ENCODE measurements around the gene DUS1L.

Gene DUS1L

DNA sequence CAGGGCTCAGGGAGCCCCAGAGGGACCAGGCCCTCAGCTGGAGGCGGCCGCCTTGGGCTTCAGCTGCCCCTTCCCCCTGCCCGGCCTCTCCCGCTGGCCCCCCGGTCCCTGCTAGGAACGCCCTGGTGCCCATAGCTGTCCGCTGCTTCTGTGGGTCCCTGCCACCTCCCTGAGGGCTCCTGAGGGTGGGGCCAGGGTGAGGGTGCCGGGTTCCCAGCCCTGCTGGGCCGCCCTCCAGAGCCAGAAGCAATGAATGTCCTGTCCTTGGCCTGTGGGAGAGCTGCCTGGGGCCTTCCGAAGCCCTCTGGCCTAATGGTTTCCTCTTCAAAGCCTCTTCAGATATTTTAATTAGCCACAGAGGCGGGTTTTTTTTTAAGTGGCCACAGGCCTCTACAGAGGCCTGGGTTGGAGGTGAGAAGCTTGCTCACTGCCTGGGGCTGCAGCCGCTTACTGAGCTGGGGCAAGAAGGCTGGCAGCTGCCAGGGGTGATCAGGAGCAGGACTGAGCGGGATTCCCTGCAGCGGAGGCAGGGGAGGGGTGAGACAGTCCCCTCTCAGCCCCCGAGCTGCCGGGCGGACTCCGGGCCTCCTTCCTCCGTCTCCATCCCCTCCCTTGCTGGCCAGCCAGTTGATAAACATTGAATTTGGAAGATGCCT is 52.8 kb downstream of the DUS1L start:
- no peak for DNase-seq (ENCODE audit: low spot score)

DNA sequence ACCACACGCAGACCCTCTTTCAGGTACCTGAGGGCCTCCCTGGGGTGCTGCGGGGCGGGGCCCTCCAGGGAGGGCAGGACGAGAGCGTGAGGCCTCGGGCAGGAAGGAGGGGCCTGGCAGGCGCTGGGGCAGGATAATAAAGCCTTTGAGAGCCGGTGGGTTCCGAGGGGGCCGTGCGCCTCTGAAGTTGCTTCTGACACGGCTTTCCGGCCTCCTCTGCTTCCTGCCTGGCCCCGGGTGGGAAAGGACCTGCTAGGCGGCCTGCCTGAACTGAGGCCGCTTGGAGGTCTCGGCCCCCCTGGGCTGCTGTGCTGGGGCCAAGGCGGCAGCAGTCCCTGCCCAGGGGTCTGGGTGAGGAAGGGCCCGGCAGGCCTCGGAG is 53.4 kb downstream of the DUS1L start:
- DNase-seq (ENCODE audit: low spot score), result no peak

DNA sequence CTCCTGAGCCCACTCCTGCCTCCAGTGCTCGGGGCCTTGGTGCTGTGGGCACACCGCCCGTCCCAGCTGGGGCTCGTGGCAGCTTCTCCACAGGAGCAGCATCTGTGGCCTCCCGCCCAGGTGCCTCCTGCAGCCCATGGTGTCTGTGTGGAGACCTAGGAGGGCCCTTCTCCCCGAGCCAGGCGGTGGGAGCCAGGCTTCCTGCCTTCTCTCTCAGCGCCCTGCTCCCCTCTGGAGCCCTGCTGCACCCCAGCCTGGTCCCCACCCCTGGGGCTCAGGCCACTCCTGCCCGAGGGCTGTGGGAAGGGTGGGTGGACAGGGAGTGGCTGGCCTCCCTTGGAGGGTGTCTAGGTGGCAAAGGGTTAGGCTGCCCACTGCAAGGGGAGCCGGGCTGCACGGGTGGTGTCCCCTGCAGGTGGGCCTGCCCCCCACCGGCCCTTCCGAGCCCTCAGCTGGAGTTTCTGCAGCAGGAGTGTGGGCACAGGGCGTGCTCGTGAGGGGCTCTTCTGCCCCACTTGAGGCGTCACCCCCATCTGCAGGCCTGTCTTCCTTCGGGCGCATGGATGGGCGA is 53.9 kb downstream of the DUS1L start:
- no peak for DNase-seq (ENCODE audit: low spot score)

DNA sequence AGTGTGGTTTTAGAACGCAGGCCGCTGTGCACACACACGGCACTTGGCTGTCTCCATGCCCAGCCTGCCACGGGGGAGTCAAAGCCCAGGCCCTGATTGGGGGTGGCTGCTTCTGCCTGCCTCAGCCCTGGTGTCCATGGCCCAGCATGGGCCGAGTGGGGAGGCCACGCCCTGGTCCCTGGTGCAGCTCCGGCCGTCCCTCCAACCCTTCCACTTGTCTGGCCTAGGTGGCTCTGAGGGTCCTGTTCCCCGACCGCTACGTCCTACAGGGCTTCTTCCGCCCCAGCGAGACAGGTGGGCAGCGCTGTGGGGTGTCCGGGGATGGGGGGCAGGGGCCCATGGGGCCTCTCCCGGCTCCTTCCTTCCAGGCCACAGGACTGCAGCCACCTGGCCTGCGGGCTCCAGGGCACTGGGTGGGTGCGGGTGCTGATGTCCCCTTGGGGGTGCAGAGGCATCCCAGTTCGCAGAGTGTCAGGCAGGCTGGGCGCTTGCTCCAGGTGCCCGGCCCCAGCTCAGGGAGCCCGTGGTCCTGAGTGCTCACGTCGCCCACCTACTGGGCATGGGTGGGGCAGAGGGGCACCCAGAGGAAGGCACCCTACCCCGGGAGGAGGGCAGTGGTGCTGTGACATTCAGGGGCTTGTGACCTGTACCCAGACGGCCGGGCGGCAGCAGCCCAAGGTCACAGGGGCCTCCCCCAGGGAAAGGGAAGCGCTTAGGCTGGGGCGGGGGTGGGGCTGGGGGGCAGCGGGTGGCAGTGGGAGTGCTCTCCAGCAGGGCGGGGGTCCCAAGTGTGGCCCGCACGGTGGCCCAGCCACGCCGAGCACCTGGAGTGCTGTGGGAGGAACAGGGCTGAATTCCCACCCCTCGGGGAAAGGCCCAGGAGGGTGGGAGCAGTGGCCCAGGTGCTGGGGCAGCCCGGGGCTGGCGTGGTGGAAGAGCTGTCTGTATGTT is 54.8 kb downstream of the DUS1L start:
- no peak for DNase-seq (ENCODE audit: low spot score)

DNA sequence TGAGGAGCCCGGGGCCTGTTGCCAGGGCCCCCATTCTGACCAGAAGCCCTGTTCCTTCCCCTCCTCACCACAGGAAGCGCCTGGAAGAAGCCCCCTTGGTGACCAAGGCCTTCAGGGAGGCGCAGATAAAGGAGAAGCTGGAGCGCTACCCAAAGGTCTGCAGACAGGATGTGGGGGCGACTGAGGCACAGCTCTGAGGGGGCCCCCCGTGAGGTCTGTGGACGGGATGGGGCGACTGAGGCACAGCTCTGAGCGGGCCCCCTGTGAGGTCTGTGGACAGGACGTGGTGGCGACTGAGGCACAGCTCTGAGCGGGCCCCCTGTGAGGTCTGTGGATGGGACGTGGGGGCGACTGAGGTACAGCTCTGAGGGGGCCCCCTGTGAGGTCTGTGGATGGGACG is 56.2 kb downstream of the DUS1L start:
- no peak for DNase-seq (ENCODE audit: low spot score)

DNA sequence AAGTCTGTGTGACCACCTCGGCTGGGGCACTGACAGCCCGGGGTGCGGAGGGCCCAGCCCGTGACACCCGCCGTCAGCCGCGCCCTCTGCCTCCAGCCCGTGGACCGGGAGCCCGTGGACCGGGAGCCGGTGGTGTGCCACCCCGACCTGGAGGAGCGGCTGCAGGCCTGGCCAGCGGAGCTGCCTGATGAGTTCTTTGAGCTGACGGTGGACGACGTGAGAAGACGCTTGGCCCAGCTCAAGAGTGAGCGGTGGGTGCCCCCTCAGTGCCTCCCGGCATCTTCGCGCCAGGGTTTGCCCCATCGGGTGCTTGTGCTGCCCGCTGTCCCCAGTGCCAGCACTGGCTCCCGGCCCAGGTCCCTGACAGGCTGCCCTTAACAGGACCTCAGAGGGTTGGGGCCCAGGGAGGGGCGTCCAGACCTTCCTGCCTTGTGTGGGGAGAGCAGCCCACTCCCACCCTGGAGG is 56.6 kb downstream of the DUS1L start:
- DNase-seq (ENCODE audit: low spot score), result no peak

DNA sequence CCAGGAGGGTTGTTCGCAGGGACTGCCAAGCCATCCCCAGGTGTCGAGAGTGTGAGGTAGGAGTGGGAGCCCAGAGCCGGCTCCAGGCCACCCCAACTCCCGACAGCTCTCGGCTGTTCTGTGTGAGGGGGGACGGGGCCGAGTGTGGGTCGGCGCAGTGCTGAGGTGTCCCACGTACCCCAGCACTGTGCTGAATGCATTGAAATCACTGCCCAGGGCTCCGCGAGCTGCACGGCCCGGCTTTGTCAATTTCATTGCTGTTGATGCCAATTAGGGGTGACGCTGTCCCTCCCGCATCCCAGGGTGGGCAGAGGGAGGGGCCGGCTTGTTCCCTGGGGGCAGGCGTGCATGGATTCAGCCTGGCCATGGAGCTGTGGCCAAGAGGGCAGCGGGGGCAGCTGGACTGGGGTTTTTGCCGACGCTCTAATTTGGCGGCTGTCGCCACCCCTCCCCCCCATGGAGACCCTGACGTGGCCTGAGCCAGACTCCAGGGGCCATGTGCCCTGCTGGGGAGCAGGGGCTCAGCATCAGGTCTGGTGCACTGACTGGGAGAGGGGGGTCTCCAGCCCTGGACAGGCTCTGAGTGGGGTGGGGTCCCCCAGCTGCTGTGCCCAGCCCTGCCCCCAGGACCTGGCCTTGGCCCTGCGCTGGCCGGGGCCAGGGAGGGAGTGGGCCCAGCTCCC is 57.2 kb downstream of the DUS1L start:
- no peak for DNase-seq (ENCODE audit: low spot score)
